NT2/D1 (cell line): ENCODE measurements around the gene SLC66A2.

ENCODE experiments used
- DNase-seq: peaks from one replicate; pipeline ENCODE4 v3.0.0-alpha.2; 2011; ENCODE audit warnings: low read depth, low spot score
- H3K27me3 ChIP-seq: 2 replicates; pipeline ENCODE4 v1.6.0; 2011; ENCODE audit warnings: mild to moderate bottlenecking; ENCODE audit not compliant: insufficient read length, insufficient read depth
- H3K36me3 ChIP-seq: 2 replicates; pipeline ENCODE4 v1.6.1; 2011; ENCODE audit warnings: mild to moderate bottlenecking, low read length, mixed read lengths; ENCODE audit not compliant: insufficient read depth, insufficient read length
- H3K4me1 ChIP-seq: 2 replicates; pipeline ENCODE4 v1.5.1; 2011; ENCODE audit not compliant: insufficient read depth, insufficient read length
- H3K4me3 ChIP-seq: 2 replicates; pipeline ENCODE4 v1.5.1; 2011; ENCODE audit warnings: low read depth; ENCODE audit not compliant: insufficient read length
- H3K9ac ChIP-seq: 2 replicates; pipeline ENCODE4 v1.6.0; 2011; ENCODE audit warnings: low read depth; ENCODE audit not compliant: insufficient read length
- H3K9me3 ChIP-seq: 2 replicates; pipeline ENCODE4 v1.5.1; 2011; ENCODE audit warnings: mild to moderate bottlenecking, low read length; ENCODE audit not compliant: insufficient read depth
- SUZ12 ChIP-seq: IDR thresholded peaks from 2 replicates; pipeline ENCODE4 v1.6.1; 2011; ENCODE audit not compliant: insufficient read length, insufficient read depth; ENCODE audit errors: extremely low read depth
- YY1 ChIP-seq: IDR thresholded peaks from 2 replicates; pipeline ENCODE4 v1.6.1; 2011; ENCODE audit not compliant: insufficient read length, insufficient read depth
- ZNF274 ChIP-seq: IDR thresholded peaks from 2 replicates; pipeline ENCODE4 v1.6.1; 2011; ENCODE audit warnings: mild to moderate bottlenecking, low read depth, low read length

Gene SLC66A2

GRCh38 chr18:79927607-79928562 lies 23.6 kb downstream of the SLC66A2 start:
- Histone ChIP-seq H3K4me1 (peaks cover 5% of the 10 kb centered on the region), H3K9me3 (peaks cover 38% of the 10 kb centered on the region), H3K9ac (no peak overlapping the region), H3K36me3 (peaks cover 14% of the 10 kb centered on the region), H3K4me3 (no peak overlapping the region), H3K27me3 (no peaks in the 10 kb centered on the region)
- TF ChIP-seq ZNF274, result no peak
- TF ChIP-seq YY1, result no peak
- no peak for TF ChIP-seq SUZ12
- no peak for DNase-seq

- no peak for TF ChIP-seq SUZ12
- TF ChIP-seq YY1, result no peak
- TF ChIP-seq ZNF274, result no peak
- peaks cover 28% of the 10 kb centered on the region for H3K9me3 ChIP-seq
- H3K4me1 ChIP-seq, result peaks cover 5% of the 10 kb centered on the region
- H3K27me3 ChIP-seq, result no peaks in the 10 kb centered on the region
- no peak overlapping the region for H3K4me3 ChIP-seq
- DNase-seq, result no peak
- H3K9ac ChIP-seq, result no peak overlapping the region
- H3K36me3 ChIP-seq, result peaks cover 14% of the 10 kb centered on the region
Measured at GRCh38 chr18:79926715-79927606, 24.5 kb downstream of the SLC66A2 start.

- no peak for DNase-seq
- H3K4me1 ChIP-seq, result peaks cover 5% of the 10 kb centered on the region
- H3K4me3 ChIP-seq, result no peak overlapping the region
- TF ChIP-seq YY1, result no peak
- no peak for TF ChIP-seq SUZ12
- TF ChIP-seq ZNF274, result no peak
- no peak overlapping the region for H3K9ac ChIP-seq
- H3K9me3 ChIP-seq, result peaks cover 24% of the 10 kb centered on the region
- peaks cover 14% of the 10 kb centered on the region for H3K36me3 ChIP-seq
- no peaks in the 10 kb centered on the region for H3K27me3 ChIP-seq
Measured at GRCh38 chr18:79926306-79926705, 25.1 kb downstream of the SLC66A2 start.

- Histone ChIP-seq H3K9me3 (peaks cover 12% of the 10 kb centered on the region), H3K27me3 (no peaks in the 10 kb centered on the region), H3K36me3 (peaks cover 14% of the 10 kb centered on the region), H3K9ac (no peak overlapping the region), H3K4me1 (peaks cover 5% of the 10 kb centered on the region), H3K4me3 (no peak overlapping the region)
- TF ChIP-seq ZNF274 (no peak), YY1 (no peak), SUZ12 (no peak)
- no peak for DNase-seq
Measured at GRCh38 chr18:79924814-79925731, 26.4 kb downstream of the SLC66A2 start.

- TF ChIP-seq YY1 (no peak), SUZ12 (no peak), ZNF274 (no peak)
- H3K9me3 ChIP-seq, result peaks cover 1% of the 10 kb centered on the region; the same call in 1 of the 2 replicates
- H3K9ac ChIP-seq, result no peak overlapping the region
- no peaks in the 10 kb centered on the region for H3K27me3 ChIP-seq
- no peak overlapping the region for H3K4me3 ChIP-seq
- DNase-seq, result no peak
- H3K36me3 ChIP-seq, result peaks cover 15% of the 10 kb centered on the region
- H3K4me1 ChIP-seq, result peaks cover 5% of the 10 kb centered on the region
Measured at GRCh38 chr18:79923896-79924585, 27.4 kb downstream of the SLC66A2 start.

GRCh38 chr18:79922971-79923411 lies 28.5 kb downstream of the SLC66A2 start:
- no peaks in the 10 kb centered on the region for H3K9me3 ChIP-seq
- H3K36me3 ChIP-seq, result peaks cover 23% of the 10 kb centered on the region
- H3K4me3 ChIP-seq, result no peak overlapping the region
- peaks cover 5% of the 10 kb centered on the region for H3K4me1 ChIP-seq
- H3K9ac ChIP-seq, result no peak overlapping the region
- no peaks in the 10 kb centered on the region for H3K27me3 ChIP-seq
- DNase-seq, result no peak
- TF ChIP-seq YY1, result no peak
- no peak for TF ChIP-seq SUZ12
- no peak for TF ChIP-seq ZNF274
